K562 (cell line): Measurements from ENCODE around the gene PDHX.

Experiments
- HDAC2 ChIP-seq: fragments of 450-650 bp; IDR thresholded peaks from 2 replicates; pipeline ENCODE4 v1.6.1; 2016; ENCODE audit warnings: mild to moderate bottlenecking
- POLR2AphosphoS5 ChIP-seq: IDR thresholded peaks from 2 replicates; pipeline ENCODE4 v1.6.1; 2011; ENCODE audit warnings: mild to moderate bottlenecking, low read depth, low read length, moderate library complexity; ENCODE audit not compliant: control insufficient read depth, insufficient read depth
- SIN3A ChIP-seq, 2 experiments: fragments of 150-350 bp in 1 of 2; IDR thresholded peaks; 2 replicates each; pipeline ENCODE4 v1.6.1; 2011 to 2016; ENCODE audit warnings: borderline replicate concordance in 2 of 2, low read depth in 2 of 2, low read length in 2 of 2, mild to moderate bottlenecking in 2 of 2, moderate library complexity in 2 of 2; ENCODE audit not compliant: control insufficient read depth in 1 of 2
- ZKSCAN1 ChIP-seq: fragments of 150-350 bp; IDR thresholded peaks from 2 replicates; pipeline ENCODE4 v1.6.1; 2016; ENCODE audit warnings: low read depth, low read length
- TF ChIP-seq, protein P1 (sequence below), 3 experiments: IDR thresholded peaks in 2 of 3; conservative IDR thresholded peaks in 1 of 3; 2 replicates each; pipeline ENCODE4 v1.5.1; 2011 to 2012; ENCODE audit warnings: low read length in 3 of 3, mild to moderate bottlenecking in 3 of 3, control low read depth in 2 of 3, improper control_type of control experiment in 1 of 3, inconsistent platforms in 1 of 3, low read depth in 1 of 3, mixed read lengths in 1 of 3, moderate library complexity in 1 of 3; ENCODE audit not compliant: insufficient read depth in 2 of 3
- TF ChIP-seq, protein P2 (sequence below): fragments of 450-650 bp; IDR thresholded peaks from 2 replicates; pipeline ENCODE4 v1.6.1; 2016; ENCODE audit warnings: mild to moderate bottlenecking, moderate library complexity

DNA sequence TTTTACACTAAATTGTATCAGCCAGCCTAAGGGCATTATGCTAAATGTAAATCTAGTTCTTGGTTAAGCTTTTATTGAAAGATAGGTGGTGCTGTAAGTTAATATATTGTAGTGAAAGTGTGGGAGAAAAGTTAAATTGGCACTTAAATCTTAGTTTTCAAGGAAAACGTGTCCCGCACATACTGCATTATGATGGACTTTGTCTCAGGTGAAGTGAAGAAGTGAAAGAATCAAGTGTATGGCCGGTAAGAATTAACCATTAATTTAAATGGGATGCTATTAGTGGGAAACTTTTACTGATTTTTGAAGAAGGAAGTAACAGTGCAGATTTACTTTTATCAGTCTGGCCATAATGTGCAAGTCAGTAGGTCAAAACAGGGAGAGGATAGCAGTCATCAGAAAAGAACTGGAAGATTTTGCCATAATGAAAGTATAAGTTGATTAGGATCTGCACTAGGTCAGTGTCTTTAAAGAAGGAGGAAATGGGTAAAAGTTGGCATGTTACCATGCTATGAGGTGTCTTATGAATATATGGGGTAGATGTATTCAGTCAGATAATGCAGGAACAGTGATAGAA, 81.6 kb downstream of the PDHX start:
- TF ChIP-seq, protein P1, sequence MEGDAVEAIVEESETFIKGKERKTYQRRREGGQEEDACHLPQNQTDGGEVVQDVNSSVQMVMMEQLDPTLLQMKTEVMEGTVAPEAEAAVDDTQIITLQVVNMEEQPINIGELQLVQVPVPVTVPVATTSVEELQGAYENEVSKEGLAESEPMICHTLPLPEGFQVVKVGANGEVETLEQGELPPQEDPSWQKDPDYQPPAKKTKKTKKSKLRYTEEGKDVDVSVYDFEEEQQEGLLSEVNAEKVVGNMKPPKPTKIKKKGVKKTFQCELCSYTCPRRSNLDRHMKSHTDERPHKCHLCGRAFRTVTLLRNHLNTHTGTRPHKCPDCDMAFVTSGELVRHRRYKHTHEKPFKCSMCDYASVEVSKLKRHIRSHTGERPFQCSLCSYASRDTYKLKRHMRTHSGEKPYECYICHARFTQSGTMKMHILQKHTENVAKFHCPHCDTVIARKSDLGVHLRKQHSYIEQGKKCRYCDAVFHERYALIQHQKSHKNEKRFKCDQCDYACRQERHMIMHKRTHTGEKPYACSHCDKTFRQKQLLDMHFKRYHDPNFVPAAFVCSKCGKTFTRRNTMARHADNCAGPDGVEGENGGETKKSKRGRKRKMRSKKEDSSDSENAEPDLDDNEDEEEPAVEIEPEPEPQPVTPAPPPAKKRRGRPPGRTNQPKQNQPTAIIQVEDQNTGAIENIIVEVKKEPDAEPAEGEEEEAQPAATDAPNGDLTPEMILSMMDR (IDR thresholded peaks at IDR 0.05 in 2 of 3, conservative IDR thresholded peaks at IDR 0.05 in 1 of 3; ENCODE audit: insufficient read depth in 2 of 3, low read depth in 1 of 3, low read length in 3 of 3): peak in 2 of 3 experiments; percentile 39 to 60; a peak in 2 of 6 replicates
- TF ChIP-seq POLR2AphosphoS5 (no peak), ZKSCAN1 (no peak), SIN3A (IDR thresholded peaks at IDR 0.05; ENCODE audit: borderline replicate concordance in 2 of 2, control insufficient read depth in 1 of 2, low read depth in 2 of 2, low read length in 2 of 2) (no peak), HDAC2 (no peak)
- TF ChIP-seq, protein P2, sequence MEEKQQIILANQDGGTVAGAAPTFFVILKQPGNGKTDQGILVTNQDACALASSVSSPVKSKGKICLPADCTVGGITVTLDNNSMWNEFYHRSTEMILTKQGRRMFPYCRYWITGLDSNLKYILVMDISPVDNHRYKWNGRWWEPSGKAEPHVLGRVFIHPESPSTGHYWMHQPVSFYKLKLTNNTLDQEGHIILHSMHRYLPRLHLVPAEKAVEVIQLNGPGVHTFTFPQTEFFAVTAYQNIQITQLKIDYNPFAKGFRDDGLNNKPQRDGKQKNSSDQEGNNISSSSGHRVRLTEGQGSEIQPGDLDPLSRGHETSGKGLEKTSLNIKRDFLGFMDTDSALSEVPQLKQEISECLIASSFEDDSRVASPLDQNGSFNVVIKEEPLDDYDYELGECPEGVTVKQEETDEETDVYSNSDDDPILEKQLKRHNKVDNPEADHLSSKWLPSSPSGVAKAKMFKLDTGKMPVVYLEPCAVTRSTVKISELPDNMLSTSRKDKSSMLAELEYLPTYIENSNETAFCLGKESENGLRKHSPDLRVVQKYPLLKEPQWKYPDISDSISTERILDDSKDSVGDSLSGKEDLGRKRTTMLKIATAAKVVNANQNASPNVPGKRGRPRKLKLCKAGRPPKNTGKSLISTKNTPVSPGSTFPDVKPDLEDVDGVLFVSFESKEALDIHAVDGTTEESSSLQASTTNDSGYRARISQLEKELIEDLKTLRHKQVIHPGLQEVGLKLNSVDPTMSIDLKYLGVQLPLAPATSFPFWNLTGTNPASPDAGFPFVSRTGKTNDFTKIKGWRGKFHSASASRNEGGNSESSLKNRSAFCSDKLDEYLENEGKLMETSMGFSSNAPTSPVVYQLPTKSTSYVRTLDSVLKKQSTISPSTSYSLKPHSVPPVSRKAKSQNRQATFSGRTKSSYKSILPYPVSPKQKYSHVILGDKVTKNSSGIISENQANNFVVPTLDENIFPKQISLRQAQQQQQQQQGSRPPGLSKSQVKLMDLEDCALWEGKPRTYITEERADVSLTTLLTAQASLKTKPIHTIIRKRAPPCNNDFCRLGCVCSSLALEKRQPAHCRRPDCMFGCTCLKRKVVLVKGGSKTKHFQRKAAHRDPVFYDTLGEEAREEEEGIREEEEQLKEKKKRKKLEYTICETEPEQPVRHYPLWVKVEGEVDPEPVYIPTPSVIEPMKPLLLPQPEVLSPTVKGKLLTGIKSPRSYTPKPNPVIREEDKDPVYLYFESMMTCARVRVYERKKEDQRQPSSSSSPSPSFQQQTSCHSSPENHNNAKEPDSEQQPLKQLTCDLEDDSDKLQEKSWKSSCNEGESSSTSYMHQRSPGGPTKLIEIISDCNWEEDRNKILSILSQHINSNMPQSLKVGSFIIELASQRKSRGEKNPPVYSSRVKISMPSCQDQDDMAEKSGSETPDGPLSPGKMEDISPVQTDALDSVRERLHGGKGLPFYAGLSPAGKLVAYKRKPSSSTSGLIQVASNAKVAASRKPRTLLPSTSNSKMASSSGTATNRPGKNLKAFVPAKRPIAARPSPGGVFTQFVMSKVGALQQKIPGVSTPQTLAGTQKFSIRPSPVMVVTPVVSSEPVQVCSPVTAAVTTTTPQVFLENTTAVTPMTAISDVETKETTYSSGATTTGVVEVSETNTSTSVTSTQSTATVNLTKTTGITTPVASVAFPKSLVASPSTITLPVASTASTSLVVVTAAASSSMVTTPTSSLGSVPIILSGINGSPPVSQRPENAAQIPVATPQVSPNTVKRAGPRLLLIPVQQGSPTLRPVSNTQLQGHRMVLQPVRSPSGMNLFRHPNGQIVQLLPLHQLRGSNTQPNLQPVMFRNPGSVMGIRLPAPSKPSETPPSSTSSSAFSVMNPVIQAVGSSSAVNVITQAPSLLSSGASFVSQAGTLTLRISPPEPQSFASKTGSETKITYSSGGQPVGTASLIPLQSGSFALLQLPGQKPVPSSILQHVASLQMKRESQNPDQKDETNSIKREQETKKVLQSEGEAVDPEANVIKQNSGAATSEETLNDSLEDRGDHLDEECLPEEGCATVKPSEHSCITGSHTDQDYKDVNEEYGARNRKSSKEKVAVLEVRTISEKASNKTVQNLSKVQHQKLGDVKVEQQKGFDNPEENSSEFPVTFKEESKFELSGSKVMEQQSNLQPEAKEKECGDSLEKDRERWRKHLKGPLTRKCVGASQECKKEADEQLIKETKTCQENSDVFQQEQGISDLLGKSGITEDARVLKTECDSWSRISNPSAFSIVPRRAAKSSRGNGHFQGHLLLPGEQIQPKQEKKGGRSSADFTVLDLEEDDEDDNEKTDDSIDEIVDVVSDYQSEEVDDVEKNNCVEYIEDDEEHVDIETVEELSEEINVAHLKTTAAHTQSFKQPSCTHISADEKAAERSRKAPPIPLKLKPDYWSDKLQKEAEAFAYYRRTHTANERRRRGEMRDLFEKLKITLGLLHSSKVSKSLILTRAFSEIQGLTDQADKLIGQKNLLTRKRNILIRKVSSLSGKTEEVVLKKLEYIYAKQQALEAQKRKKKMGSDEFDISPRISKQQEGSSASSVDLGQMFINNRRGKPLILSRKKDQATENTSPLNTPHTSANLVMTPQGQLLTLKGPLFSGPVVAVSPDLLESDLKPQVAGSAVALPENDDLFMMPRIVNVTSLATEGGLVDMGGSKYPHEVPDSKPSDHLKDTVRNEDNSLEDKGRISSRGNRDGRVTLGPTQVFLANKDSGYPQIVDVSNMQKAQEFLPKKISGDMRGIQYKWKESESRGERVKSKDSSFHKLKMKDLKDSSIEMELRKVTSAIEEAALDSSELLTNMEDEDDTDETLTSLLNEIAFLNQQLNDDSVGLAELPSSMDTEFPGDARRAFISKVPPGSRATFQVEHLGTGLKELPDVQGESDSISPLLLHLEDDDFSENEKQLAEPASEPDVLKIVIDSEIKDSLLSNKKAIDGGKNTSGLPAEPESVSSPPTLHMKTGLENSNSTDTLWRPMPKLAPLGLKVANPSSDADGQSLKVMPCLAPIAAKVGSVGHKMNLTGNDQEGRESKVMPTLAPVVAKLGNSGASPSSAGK: no peak
